PFSK-1 (cell line): ENCODE data around the gene FAM199X.

Source experiments
- POLR2AphosphoS5 ChIP-seq: IDR thresholded peaks from 2 replicates; pipeline ENCODE4 v1.6.1; 2012; ENCODE audit warnings: low read depth, mild to moderate bottlenecking, control low read depth, low read length, moderate library complexity
- TF ChIP-seq, protein P1 (sequence below), 2 experiments: IDR thresholded peaks; 2 replicates each; pipeline versions ENCODE4 v1.6.1 to v1.8.0; 2011 to 2012; ENCODE audit warnings: low read depth in 2 of 2, low read length in 2 of 2, control low read depth in 1 of 2, inconsistent platforms in 1 of 2, mild to moderate bottlenecking in 1 of 2, moderate library complexity in 1 of 2; ENCODE audit not compliant: insufficient read depth in 1 of 2

DNA sequence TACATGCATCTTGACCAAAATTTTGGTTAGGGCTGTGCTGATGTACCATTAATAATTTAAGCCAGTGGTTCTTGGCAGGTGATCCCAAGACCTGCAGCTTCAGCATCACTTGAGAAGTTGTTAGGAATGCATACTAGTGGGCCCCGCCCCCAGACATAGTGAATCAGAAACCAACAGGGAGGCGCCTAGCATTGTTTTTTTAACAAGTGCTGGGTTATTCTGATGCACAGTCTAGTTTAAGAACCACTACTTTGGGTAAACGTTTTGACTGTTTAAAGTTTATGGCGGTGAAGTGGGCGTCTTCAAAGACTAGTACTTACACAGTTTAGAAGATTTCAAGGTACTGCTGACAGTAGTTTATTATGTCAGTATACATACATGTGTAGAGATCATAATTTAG lies 23.6 kb downstream of the FAM199X start:
- no peak for TF ChIP-seq POLR2AphosphoS5
- TF ChIP-seq, protein P1, sequence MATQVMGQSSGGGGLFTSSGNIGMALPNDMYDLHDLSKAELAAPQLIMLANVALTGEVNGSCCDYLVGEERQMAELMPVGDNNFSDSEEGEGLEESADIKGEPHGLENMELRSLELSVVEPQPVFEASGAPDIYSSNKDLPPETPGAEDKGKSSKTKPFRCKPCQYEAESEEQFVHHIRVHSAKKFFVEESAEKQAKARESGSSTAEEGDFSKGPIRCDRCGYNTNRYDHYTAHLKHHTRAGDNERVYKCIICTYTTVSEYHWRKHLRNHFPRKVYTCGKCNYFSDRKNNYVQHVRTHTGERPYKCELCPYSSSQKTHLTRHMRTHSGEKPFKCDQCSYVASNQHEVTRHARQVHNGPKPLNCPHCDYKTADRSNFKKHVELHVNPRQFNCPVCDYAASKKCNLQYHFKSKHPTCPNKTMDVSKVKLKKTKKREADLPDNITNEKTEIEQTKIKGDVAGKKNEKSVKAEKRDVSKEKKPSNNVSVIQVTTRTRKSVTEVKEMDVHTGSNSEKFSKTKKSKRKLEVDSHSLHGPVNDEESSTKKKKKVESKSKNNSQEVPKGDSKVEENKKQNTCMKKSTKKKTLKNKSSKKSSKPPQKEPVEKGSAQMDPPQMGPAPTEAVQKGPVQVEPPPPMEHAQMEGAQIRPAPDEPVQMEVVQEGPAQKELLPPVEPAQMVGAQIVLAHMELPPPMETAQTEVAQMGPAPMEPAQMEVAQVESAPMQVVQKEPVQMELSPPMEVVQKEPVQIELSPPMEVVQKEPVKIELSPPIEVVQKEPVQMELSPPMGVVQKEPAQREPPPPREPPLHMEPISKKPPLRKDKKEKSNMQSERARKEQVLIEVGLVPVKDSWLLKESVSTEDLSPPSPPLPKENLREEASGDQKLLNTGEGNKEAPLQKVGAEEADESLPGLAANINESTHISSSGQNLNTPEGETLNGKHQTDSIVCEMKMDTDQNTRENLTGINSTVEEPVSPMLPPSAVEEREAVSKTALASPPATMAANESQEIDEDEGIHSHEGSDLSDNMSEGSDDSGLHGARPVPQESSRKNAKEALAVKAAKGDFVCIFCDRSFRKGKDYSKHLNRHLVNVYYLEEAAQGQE (IDR thresholded peaks at IDR 0.05; ENCODE audit: insufficient read depth in 1 of 2, low read depth in 2 of 2, low read length in 2 of 2) = no peak
